NK-92 treated with Interleukin-12 subunit alpha and Interleukin-12 subunit beta, amount 100 ng/mL, for 24 hours (cell line): ENCODE data around the gene EID2.
A peak's percentile ranks its signal among the peaks of the same experiment; 100 is the strongest.

Experiments
- DNase-seq: peaks from one replicate; lab custom pipeline; 2025; lab: John Stamatoyannopoulos, UW

The EID2 gene

DNA sequence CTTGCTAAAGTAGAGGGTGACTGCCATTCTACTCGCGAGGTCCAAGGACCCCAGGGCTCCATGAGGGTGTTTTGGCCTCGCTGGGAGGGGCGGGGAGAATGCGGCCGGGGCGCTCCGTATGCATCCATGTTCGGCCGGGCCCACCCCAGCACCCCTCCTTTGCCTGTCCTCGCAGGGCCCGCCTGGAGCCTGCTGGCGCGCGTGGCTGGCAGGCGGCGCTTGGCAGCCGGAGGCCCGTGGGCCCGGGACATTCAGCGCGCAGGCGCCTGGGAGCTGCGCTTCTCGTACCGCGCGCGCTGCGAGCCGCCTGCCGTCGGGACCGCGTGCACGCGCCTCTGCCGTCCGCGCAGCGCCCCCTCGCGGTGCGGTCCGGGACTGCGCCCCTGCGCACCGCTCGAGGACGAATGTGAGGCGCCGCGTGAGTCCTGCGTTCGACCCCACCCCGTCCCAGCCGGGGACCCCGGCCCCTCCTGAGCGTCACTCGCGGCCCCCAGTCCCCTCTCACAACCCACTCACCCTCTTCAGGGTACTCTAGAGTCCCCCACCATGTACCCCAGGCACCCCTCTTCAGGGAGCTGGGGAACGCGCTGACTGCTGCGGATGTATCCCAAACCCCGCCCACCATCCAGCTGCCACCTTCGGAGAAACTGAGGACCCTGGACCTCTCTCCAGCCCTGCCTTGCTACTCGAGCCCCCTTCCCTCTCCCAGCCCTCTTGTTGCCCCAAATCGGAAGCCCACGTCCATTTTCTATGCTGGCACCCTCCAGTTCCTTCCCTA, 37.1 kb downstream of the EID2 start:
- peak; percentile 29 for DNase-seq

- no peak for DNase-seq
These were observed 38.6 kb downstream of the EID2 start for GRCh38 chr19:39501340-39501739.

DNA sequence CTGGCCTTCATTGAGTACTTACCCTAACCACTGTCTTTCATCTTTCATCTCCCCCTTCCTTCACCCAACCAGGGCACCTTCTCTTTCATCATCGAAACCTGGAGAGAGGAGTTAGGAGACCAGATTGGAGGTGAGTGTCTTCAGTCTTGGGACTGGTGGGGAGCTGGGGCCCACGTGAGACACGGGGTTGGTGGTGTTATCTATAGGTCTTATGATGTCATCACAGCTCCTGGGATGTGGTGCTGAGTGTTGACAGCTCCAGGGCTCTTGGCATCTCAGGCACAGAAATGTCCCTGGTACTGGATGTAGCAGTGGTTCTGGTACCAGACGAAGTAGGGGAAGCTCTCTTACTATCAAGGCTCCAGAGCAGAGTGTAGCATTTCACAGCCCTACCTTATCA, 39.4 kb downstream of the EID2 start:
- no peak for DNase-seq

DNA sequence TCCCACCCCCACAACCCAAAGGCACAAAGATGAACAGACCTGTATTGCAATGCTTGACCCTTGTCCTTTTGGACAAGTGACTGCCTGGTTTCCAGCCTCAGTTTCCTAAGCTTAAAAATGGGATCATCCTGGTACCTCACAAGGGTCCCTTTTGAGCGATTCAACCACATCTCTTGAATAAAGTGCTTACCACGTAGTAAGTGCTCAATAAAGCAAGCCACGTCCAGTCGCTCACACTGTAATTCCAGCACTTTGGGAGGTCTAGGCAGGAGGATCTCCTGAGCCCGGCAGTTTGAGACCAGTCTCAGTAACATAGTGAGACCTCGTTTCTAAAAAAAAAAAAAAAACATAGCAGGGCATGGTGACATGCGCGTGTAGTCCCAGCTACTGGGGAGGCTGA, 40.0 kb downstream of the EID2 start:
- DNase-seq = no peak

DNA sequence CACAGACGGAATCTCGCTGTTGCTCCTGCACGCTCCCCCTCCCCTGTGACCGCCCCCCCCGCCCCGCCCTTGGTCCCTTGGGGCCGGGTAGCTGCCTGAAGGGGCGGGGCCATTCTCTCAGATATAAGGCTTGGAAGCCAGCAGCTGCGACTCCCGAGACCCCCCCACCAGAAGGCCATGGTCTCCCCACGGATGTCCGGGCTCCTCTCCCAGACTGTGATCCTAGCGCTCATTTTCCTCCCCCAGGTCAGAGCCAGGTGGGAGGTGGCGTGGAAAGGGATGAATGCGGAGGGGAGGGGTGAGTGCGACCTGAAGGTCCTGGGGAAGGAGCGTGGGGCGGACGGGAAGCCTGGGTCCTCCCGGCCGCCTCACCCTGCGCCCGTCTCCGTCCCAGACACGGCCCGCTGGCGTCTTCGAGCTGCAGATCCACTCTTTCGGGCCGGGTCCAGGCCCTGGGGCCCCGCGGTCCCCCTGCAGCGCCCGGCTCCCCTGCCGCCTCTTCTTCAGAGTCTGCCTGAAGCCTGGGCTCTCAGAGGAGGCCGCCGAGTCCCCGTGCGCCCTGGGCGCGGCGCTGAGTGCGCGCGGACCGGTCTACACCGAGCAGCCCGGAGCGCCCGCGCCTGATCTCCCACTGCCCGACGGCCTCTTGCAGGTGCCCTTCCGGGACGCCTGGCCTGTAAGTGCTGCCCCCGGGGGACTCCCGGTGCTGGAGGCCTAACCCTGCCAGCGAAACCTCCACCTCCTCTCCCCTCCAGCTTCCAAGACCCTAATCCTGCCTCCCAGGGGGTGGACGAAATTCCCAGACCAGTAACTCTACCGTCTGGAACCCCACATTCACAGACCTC, 40.9 kb downstream of the EID2 start, which contains the start of gene DLL3:
DLL3 (plus strand) TSS at position 150 of the 845 bp plus-strand sequence; CDS start at position 178, 28 bp downstream.
- DNase-seq = no peak

DNA sequence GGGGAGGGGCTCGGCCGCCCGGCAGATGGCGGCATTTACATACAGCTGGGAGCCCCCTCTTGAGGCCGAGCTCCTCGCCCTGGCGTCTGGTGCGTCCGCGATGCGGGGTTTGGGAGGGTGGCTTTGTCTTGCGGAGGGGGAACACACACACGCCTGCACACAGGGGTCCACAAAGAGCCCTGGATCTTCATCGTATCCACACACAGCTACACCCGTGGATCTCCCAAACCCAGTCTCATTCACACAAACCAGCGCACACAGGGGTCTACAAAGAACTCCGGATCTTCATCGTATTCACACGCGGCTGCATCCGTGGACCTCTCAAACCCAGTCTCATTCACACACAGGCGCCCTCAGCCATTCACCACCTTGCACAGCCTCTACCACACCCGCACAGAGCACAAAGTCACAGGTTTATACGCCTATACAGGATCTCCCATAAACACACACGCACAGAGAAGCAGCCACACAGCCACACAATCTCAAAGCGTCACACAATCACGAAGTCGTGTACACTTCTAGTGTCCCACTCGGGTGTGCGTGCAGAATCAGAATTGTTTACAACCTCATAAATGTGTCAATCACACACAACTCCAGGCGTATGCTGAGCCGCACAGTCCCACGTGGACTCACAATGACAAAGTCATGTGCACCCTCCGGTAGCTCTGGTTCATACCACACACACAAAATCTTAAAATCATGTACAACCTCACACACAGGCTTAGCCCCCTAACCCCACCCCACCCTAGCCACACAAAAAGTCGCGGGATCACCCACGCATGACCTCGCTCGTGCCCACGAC, 41.8 kb downstream of the EID2 start:
- DNase-seq = no peak

GRCh38 chr19:39497701-39497995, 42.3 kb downstream of the EID2 start:
- no peak for DNase-seq

GRCh38 chr19:39496063-39496462, 43.9 kb downstream of the EID2 start:
- DNase-seq = no peak

DNA sequence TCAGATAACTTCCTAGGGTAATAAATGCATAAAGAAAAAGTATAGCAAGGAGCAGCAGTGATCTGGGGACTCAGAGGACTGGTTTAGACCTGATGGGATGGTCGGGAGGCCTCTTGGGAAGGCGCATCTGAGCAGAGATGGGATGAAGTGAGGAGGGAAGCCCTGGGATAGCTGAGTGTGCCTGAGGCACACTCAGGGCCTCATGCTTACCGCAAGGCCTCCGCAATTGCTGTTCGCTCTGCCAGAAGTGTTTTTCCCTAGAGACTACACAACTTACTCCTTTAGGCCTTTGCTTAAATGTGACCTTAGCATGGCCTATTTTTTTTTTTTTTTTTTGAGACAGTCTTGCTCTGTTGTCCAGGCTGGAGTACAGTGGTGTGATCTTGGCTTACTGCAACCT, 45.3 kb downstream of the EID2 start:
- DNase-seq = no peak

GRCh38 chr19:39492788-39493187, 47.2 kb downstream of the EID2 start:
- no peak for DNase-seq

DNA sequence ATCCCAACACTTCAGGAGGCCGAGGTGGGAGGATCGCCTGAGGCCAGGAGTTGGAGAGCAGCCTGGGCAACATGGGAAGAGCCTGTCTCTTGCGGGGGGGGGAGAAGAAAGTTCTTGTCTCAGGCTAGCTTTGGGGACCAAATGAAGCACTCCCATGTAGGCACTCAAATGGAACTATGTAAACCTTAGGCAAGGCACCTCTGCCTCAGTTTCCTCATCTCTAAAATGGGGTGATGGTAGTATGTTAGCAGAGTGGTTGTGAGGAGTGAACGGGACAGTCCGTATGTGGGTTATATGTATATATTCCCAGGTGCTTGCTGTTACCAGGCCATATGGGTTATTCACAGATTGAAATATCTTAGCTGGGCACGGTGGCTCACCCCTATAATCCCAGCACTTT, 47.7 kb downstream of the EID2 start:
- no peak for DNase-seq

DNA sequence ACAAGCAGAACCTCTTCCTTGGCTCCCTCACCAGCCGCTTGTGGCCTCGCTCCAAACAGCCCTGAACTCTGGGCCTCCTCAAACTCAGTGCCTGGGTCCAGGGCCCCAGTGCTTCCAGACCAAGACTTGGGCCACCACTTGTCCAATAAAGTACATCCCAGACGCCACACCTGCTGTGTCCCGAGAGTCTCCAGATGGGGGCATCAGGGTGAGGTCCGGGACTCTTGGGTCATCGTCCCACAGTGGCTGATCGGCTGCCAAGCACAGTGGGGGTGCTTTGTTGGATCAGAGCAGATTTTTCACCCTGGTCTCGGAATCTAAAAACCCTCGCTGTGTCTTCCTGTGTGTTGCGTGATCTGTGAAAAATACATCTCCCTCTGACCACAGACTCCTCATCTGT, 50.2 kb downstream of the EID2 start:
- DNase-seq = no peak
